GM21381 (cell line): ENCODE measurements around the gene PCDHGA5.
"Not testable (repeated sequence)": the region's sequence is repeated elsewhere in the genome, so short reads cannot be mapped to it uniquely, and the experiment has no call there.

ENCODE experiments used
- ATAC-seq: cut with Tn5 transposase; IDR thresholded peaks from one replicate; pipeline ENCODE4 v1.9.1; 2021; ENCODE audit warnings: mild to moderate bottlenecking, moderate library complexity; ENCODE audit not compliant: unreplicated experiment

PCDHGA5 gene

GRCh38 chr5:141412854-141413539 is 49.0 kb downstream of the PCDHGA5 start, which contains the start of gene PCDHGA10:
PCDHGA10 (plus strand) TSS chr5:141412987; CDS start chr5:141413176, 189 bp downstream.
- peak; percentile 69 for ATAC-seq

- no peak for ATAC-seq
These were observed 49.6 kb downstream of the PCDHGA5 start for GRCh38 chr5:141413540-141414069.

GRCh38 chr5:141414548-141415274 is 50.7 kb downstream of the PCDHGA5 start:
- not testable (repeated sequence) for ATAC-seq

- ATAC-seq: not testable (repeated sequence)
These were observed 51.3 kb downstream of the PCDHGA5 start for GRCh38 chr5:141415275-141415618.
